ENCODE data around the gene KNOP1. TPM values are rescaled to one million over a fixed set of nuclear protein-coding genes. Genes with fewer than 3 reads are reported as not detected.

The KNOP1 gene, protein sequence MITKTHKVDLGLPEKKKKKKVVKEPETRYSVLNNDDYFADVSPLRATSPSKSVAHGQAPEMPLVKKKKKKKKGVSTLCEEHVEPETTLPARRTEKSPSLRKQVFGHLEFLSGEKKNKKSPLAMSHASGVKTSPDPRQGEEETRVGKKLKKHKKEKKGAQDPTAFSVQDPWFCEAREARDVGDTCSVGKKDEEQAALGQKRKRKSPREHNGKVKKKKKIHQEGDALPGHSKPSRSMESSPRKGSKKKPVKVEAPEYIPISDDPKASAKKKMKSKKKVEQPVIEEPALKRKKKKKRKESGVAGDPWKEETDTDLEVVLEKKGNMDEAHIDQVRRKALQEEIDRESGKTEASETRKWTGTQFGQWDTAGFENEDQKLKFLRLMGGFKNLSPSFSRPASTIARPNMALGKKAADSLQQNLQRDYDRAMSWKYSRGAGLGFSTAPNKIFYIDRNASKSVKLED
- total RNA-seq (2022; extraction: Qiagen RNA extraction), result 38.7 to 49.0 TPM (median 46.3 TPM) in 5 replicates

DNA sequence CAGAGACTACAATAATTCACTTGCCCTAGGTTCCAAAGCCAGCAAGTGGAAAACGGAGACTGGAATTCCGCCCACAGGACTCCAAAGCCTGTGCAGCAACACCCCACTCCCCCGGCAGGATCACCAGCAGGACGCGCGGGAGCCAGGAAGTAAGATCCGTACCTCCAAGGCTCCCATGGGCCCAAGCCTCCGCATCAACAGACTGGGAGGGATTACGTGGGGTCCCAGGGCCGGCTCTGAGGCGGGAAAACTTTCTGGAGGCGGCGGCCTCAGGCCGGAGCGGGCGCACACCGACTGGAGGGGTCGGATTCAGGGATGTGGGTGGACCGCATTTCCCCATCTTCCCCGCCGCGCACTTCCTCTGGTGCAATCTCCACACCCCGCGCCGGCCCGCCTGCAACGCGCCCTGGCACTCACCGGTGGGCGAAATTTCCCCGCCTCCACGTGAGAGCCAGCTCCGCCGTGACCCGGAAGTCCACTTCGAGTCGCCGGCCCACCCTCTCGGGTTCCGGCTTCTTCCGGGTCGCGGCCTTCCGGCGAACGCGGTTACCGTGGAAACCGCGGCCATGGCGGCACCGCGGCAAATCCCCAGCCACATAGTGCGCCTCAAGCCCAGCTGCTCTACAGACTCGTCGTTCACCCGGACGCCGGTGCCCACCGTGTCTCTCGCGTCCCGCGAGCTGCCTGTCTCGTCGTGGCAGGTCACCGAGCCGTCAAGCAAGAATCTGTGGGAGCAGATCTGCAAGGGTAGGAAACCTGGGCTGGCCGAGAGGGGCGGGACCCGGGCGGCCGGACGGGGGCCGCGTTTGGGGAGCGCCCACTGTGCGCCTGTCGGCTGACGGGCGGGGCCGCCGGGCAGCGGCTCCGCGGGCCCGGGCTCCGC, at the start of gene KNOP1, which contains the start of gene IQCK:
Gene KNOP1, minus strand, starts transcription at position 487 of the 883 bp plus-strand sequence. CDS start 3,192 bp downstream, outside the sequence.
Gene IQCK, plus strand, starts transcription at position 531 of the 883 bp plus-strand sequence. Its CDS starts 36 bp downstream, at position 567.

Other genes with a start within 250 kb of the KNOP1 start
- 65.4 to 73.0 TPM (median 67.5 TPM) in 5 replicates for gene GDE1, start 196.1 kb downstream of the KNOP1 start, total RNA-seq (2022; extraction: Qiagen RNA extraction)
- 6.8 to 10.2 TPM (median 8.3 TPM) in 5 replicates for gene CCP110, start 194.3 kb downstream of the KNOP1 start, total RNA-seq (2022; extraction: Qiagen RNA extraction)
- gene VPS35L, start 162.5 kb downstream of the KNOP1 start, total RNA-seq (2022; extraction: Qiagen RNA extraction), result 27.5 to 37.6 TPM (median 34.5 TPM) in 5 replicates
- 9.3 to 11.2 TPM (median 10.7 TPM) in 5 replicates for gene IQCK, start within 50 bp of the KNOP1 start, total RNA-seq (2022; extraction: Qiagen RNA extraction)
- gene GPRC5B, start 166.6 kb upstream of the KNOP1 start, total RNA-seq (2022; extraction: Qiagen RNA extraction), result 40.3 to 48.7 TPM (median 47.0 TPM) in 5 replicates

Data from A549 treated with dexamethasone at 1 μM for 4 hours (cell line).